ENCODE data around the gene LRRC9. TPM values are rescaled to one million over a fixed set of nuclear protein-coding genes. Genes with fewer than 3 reads are reported as not detected.

LRRC9 gene
- total and polyA plus RNA-seq, 10 of the 15 experiments (the other 5 are each of a cell fraction or from before 2014, with no cell fraction given) = not detected

DNA sequence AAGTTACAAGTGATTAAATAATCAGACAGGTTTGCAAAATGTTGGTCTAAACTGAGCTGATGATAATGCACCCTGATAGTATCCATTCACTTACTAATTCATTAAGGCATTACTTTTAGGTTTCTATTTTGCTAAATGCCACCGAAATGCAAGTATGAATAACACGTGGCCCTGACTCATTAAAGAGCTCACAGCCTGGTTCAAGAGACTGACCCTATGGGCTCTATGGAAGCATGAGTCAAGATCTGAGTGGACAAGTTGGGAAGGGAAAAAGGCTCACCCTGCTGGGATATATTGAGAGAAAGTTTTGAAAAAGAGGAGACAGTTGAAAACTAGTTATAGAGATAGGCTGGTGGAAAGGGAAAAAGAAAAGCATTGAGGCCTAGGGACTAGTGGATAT lies 14.8 kb upstream of the LRRC9 start:
- no peak for ATAC-seq
- ChIA-PET SMC1A (ENCODE audit: uncharacterized antibody, unreplicated experiment) (interaction anchor here (0.9 to 1.6 kb wide), 3 partner anchors 13 to 280 kb away, joined by 3 to 5 read pairs (median 3); no protein-coding TSS in a partner anchor), POLR2A (no interaction called here), CTCF (interaction anchor here (0.7 kb wide), 1 partner anchor 77 kb away, joined by 3 read pairs; no protein-coding TSS in a partner anchor), RAD21 (ENCODE audit: unreplicated experiment) (no interaction called here)
- in situ Hi-C loops (cut with MboI) (no loop called here), intact Hi-C loops (cut with micrococcal nuclease; ENCODE audit: unreplicated experiment) (no loop called here)
- no peaks in the 10 kb centered on the region for H3K9me3 ChIP-seq (replicated peaks; ENCODE audit: control insufficient read depth, insufficient read depth, low read length)
- 2% methylated on average over 2 of the region's 2 CpGs for WGBS (ENCODE audit: insufficient coverage, insufficient replicate concordance, low lambda C conversion rate, missing lambda C conversion rate)
- no peak for DNase-seq (ENCODE audit: low read depth, low spot score)
- TF ChIP-seq CHD1 (IDR thresholded peaks at IDR 0.05; ENCODE audit: low read depth, low read length) = no peak
- H3K36me3 ChIP-seq (ENCODE audit: control insufficient read depth in 2 of 2, insufficient read depth in 2 of 2, low read length in 1 of 2) = no peaks in the 10 kb centered on the region
- H2AFZ ChIP-seq (ENCODE audit: control insufficient read depth, low read depth, low read length) = no peak overlapping the region
- no TSS peak for BruUV-seq (replicated peaks)
- no peak overlapping the region for H3K9ac ChIP-seq (ENCODE audit: control insufficient read depth, insufficient read depth, low read length)
- no peak overlapping the region for H3K4me2 ChIP-seq (ENCODE audit: control insufficient read depth, insufficient read depth)
- no peak overlapping the region for H3K4me3 ChIP-seq
- no peaks in the 10 kb centered on the region for H3K4me1 ChIP-seq (ENCODE audit: control insufficient read depth, insufficient read depth, low read length)
- no peaks in the 10 kb centered on the region for H4K20me1 ChIP-seq (ENCODE audit: control insufficient read depth, insufficient read depth)
- H3K27ac ChIP-seq (ENCODE audit: control insufficient read depth, insufficient read depth) = no peak overlapping the region
- H3K27me3 ChIP-seq (replicated peaks in 1 of 2; ENCODE audit: control insufficient read depth in 2 of 2, insufficient read depth in 2 of 2, low read length in 1 of 2) = no peaks in the 10 kb centered on the region
- no peaks in the 10 kb centered on the region for H3K79me2 ChIP-seq (ENCODE audit: control insufficient read depth, insufficient read depth, low read length)
- no peak for FAIRE-seq

DNA sequence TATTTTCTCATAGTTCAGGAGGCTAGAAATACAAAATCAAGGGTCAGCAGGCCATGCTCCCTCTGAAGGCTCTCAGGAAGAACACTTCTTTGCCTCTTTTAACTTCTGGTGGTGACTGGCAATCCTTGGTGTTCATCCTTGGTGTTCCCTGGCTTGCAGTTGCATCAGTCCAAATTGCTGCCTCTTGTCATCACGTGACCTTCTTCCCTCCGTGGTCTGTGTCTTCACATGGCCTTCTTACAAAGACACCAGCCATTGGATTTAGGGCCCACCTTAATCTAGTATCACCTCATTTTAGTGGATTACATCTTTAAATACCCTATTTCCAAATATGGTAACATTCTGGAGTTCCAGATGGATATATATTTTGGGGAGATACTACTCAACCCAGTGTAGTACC lies 7.5 kb upstream of the LRRC9 start:
- Histone ChIP-seq H3K9ac (ENCODE audit: control insufficient read depth, insufficient read depth, low read length) (no peak overlapping the region), H2AFZ (ENCODE audit: control insufficient read depth, low read depth, low read length) (no peak overlapping the region), H3K4me2 (ENCODE audit: control insufficient read depth, insufficient read depth) (no peak overlapping the region), H3K9me3 (replicated peaks; ENCODE audit: control insufficient read depth, insufficient read depth, low read length) (no peaks in the 10 kb centered on the region), H3K27me3 (replicated peaks in 1 of 2; ENCODE audit: control insufficient read depth in 2 of 2, insufficient read depth in 2 of 2, low read length in 1 of 2) (no peaks in the 10 kb centered on the region), H3K4me3 (no peak overlapping the region), H3K4me1 (ENCODE audit: control insufficient read depth, insufficient read depth, low read length) (no peaks in the 10 kb centered on the region), H4K20me1 (ENCODE audit: control insufficient read depth, insufficient read depth) (no peaks in the 10 kb centered on the region), H3K36me3 (ENCODE audit: control insufficient read depth in 2 of 2, insufficient read depth in 2 of 2, low read length in 1 of 2) (no peaks in the 10 kb centered on the region), H3K79me2 (ENCODE audit: control insufficient read depth, insufficient read depth, low read length) (no peaks in the 10 kb centered on the region), H3K27ac (ENCODE audit: control insufficient read depth, insufficient read depth) (no peak overlapping the region)
- ChIA-PET RAD21 (ENCODE audit: unreplicated experiment) (no interaction called here), SMC1A (ENCODE audit: uncharacterized antibody, unreplicated experiment) (no interaction called here), CTCF (no interaction called here), POLR2A (no interaction called here)
- in situ Hi-C loops (cut with MboI) = no loop called here
- WGBS (ENCODE audit: insufficient coverage, insufficient replicate concordance, low lambda C conversion rate, missing lambda C conversion rate) = 0% methylated on average over 2 of the region's 2 CpGs
- no peak for DNase-seq (ENCODE audit: low read depth, low spot score)
- FAIRE-seq = no peak
- intact Hi-C loops (cut with micrococcal nuclease; ENCODE audit: unreplicated experiment) = no loop called here
- no peak for ATAC-seq
- BruUV-seq (replicated peaks) = no TSS peak
- TF ChIP-seq FOXK2 (IDR thresholded peaks at IDR 0.05) = no peak
- no peak for TF ChIP-seq WRNIP1 (IDR thresholded peaks at IDR 0.05; ENCODE audit: borderline replicate concordance, low read depth, low read length)
- TF ChIP-seq, protein P1, sequence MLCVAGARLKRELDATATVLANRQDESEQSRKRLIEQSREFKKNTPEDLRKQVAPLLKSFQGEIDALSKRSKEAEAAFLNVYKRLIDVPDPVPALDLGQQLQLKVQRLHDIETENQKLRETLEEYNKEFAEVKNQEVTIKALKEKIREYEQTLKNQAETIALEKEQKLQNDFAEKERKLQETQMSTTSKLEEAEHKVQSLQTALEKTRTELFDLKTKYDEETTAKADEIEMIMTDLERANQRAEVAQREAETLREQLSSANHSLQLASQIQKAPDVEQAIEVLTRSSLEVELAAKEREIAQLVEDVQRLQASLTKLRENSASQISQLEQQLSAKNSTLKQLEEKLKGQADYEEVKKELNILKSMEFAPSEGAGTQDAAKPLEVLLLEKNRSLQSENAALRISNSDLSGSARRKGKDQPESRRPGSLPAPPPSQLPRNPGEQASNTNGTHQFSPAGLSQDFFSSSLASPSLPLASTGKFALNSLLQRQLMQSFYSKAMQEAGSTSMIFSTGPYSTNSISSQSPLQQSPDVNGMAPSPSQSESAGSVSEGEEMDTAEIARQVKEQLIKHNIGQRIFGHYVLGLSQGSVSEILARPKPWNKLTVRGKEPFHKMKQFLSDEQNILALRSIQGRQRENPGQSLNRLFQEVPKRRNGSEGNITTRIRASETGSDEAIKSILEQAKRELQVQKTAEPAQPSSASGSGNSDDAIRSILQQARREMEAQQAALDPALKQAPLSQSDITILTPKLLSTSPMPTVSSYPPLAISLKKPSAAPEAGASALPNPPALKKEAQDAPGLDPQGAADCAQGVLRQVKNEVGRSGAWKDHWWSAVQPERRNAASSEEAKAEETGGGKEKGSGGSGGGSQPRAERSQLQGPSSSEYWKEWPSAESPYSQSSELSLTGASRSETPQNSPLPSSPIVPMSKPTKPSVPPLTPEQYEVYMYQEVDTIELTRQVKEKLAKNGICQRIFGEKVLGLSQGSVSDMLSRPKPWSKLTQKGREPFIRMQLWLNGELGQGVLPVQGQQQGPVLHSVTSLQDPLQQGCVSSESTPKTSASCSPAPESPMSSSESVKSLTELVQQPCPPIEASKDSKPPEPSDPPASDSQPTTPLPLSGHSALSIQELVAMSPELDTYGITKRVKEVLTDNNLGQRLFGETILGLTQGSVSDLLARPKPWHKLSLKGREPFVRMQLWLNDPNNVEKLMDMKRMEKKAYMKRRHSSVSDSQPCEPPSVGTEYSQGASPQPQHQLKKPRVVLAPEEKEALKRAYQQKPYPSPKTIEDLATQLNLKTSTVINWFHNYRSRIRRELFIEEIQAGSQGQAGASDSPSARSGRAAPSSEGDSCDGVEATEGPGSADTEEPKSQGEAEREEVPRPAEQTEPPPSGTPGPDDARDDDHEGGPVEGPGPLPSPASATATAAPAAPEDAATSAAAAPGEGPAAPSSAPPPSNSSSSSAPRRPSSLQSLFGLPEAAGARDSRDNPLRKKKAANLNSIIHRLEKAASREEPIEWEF (IDR thresholded peaks at IDR 0.05; ENCODE audit: insufficient replicate concordance, low read depth, low read length) = no peak
- no peak for TF ChIP-seq RUNX3 (IDR thresholded peaks at IDR 0.05; ENCODE audit: low read length)
- TF ChIP-seq JUND (IDR thresholded peaks at IDR 0.05; ENCODE audit: low read depth, low read length) = no peak
- no peak for TF ChIP-seq BMI1 (IDR thresholded peaks at IDR 0.05; ENCODE audit: borderline replicate concordance)
- TF ChIP-seq TBL1XR1 (IDR thresholded peaks at IDR 0.05; ENCODE audit: low read depth, low read length) = no peak
- TF ChIP-seq, protein P2, sequence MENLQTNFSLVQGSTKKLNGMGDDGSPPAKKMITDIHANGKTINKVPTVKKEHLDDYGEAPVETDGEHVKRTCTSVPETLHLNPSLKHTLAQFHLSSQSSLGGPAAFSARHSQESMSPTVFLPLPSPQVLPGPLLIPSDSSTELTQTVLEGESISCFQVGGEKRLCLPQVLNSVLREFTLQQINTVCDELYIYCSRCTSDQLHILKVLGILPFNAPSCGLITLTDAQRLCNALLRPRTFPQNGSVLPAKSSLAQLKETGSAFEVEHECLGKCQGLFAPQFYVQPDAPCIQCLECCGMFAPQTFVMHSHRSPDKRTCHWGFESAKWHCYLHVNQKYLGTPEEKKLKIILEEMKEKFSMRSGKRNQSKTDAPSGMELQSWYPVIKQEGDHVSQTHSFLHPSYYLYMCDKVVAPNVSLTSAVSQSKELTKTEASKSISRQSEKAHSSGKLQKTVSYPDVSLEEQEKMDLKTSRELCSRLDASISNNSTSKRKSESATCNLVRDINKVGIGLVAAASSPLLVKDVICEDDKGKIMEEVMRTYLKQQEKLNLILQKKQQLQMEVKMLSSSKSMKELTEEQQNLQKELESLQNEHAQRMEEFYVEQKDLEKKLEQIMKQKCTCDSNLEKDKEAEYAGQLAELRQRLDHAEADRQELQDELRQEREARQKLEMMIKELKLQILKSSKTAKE (IDR thresholded peaks at IDR 0.05; ENCODE audit: low read depth, poor library complexity, severe bottlenecking) = no peak
- TF ChIP-seq STAT3 (IDR thresholded peaks at IDR 0.05; ENCODE audit: low read depth, low read length) = no peak
- no peak for TF ChIP-seq CEBPB (IDR thresholded peaks at IDR 0.05; ENCODE audit: borderline replicate concordance in 1 of 2, low read depth in 2 of 2, low read length in 2 of 2)
